ENCODE results near the gene UFC1. TPM values are rescaled to one million over a fixed set of nuclear protein-coding genes. Genes with fewer than 3 reads are reported as not detected.

UFC1 gene
- total RNA-seq, 4 donors from 2014 or later: 68.3 to 79.9 (median 76.7) TPM

DNA sequence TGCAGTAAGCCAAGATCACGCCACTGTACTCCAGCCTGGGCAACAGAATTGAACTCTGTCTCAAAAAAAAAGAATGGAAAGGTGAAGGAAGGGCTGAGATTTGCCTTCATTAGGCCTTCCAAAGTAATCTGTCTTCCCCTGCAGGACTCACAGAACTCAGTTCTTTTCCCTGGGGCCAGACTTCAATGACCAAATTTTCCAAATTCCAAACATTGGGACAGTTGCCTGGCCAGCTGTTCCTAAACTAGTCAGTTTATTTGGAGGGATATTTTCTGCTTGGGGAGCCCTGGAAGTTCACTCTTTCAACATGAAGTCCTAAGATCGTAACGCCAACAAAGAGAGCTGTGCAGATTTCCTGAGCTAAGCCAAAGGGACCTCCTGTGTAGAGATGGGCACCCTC is 15.9 kb upstream of the UFC1 start:
- Histone ChIP-seq H3K9me3 (no peaks in the 10 kb centered on the region), H3K27me3 (no peaks in the 10 kb centered on the region), H3K36me3 (no peaks in the 10 kb centered on the region), H3K27ac (peak overlapping the region in 1 of 4 donors; percentile 22), H3K4me3 (no peak overlapping the region), H3K4me1 (peaks cover 10 to 21% (median 12%) of the 10 kb centered on the region in 3 donors)
- TF ChIP-seq POLR2A (IDR thresholded peaks at IDR 0.05) (no peak), CTCF (IDR thresholded peaks at IDR 0.05) (no peak)
- intact Hi-C loops (cut with DNase I): loop anchor here (10.0 kb wide), 1 partner anchor 303 kb away; no protein-coding TSS in a partner anchor
- no peak for DNase-seq
- WGBS, 2 donors: 59 to 79% methylated on average over 3 of the region's 3 CpGs

- no peak overlapping the region for H3K4me3 ChIP-seq
- 82 to 86% methylated on average over 1 of the region's 1 CpG for WGBS, 2 donors
- H3K27ac ChIP-seq: peak overlapping the region in 1 of 4 donors; percentile 22
- H3K9me3 ChIP-seq: no peaks in the 10 kb centered on the region
- H3K36me3 ChIP-seq: no peaks in the 10 kb centered on the region
- TF ChIP-seq CTCF (IDR thresholded peaks at IDR 0.05) (no peak), POLR2A (IDR thresholded peaks at IDR 0.05) (no peak)
- no peak for DNase-seq
- peaks cover 9 to 19% (median 12%) of the 10 kb centered on the region in 3 donors for H3K4me1 ChIP-seq
- H3K27me3 ChIP-seq: no peaks in the 10 kb centered on the region
- intact Hi-C loops (cut with DNase I): loop anchor here (10.0 kb wide), 1 partner anchor 304 kb away; no protein-coding TSS in a partner anchor
These were observed 15.3 kb upstream of the UFC1 start for GRCh38 chr1:161138431-161138830.

DNA sequence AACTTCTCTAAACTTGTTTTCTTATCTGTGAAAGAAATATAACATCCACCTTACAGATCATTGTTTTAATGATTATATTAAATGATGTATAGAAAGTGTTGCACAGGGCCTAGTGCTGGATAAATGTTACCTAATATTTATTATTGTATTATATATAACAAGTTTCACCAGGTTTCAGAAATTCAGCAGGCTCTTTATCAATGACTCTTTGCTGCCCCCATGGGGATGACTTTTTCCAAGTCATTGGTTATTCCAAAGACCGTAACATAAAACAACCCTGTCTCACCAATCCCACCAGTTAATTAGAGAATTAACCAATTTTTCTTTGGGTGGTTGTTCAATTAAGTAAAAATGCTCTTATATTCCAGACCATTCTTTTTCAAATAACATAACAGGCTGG is 14.0 kb upstream of the UFC1 start:
- no peak for DNase-seq
- 26 to 35% methylated on average over 1 of the region's 1 CpG for WGBS, 2 donors
- peaks cover 0 to 6% (median 0%) of the 10 kb centered on the region in 3 donors for H3K4me1 ChIP-seq
- H3K4me3 ChIP-seq: no peak overlapping the region
- TF ChIP-seq POLR2A (IDR thresholded peaks at IDR 0.05) (no peak), CTCF (IDR thresholded peaks at IDR 0.05) (peak in 5 of 6 experiments; percentile 32 to 56 (median 45))
- H3K27me3 ChIP-seq: no peaks in the 10 kb centered on the region
- no peak overlapping the region for H3K27ac ChIP-seq
- H3K9me3 ChIP-seq: no peaks in the 10 kb centered on the region
- intact Hi-C loops (cut with DNase I): loop anchor here (10.0 kb wide), 1 partner anchor 305 kb away; no protein-coding TSS in a partner anchor
- H3K36me3 ChIP-seq: no peaks in the 10 kb centered on the region

DNA sequence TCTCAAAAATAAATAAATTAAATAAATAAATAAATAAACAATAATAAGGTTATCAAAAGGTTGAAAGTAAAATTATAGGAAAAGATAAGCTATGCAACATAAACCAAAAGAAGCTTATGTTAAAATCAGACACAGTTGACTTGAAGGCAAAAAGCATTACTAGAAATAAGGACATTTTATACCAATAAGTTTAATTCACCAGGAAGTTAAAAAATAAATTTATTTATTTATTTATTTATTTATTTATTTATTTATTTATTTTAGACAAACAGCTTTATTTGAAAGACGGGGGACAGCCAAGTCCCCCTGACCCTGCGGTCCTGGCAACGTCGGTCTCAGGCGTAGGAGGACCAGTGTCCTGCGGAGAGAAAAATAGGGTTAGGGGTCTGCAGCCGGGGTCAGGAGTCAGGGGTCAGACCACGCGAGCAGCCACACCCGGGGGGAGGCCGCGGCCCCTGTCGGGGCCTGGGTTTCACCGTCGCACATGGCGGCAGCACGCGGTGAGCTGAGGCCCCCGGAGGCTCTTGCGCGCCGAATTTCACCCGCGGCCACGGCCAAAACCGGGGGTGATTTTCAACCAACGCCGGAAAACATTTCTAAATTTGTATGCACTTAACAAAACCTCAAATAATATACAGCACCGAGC is 12.9 kb upstream of the UFC1 start:
- H3K4me3 ChIP-seq: no peak overlapping the region
- WGBS, 2 donors: 93 to 95% methylated on average over 16 to 29 of the region's 29 CpGs
- H3K27ac ChIP-seq: no peak overlapping the region
- no peak for TF ChIP-seq CTCF (IDR thresholded peaks at IDR 0.05)
- TF ChIP-seq POLR2A (IDR thresholded peaks at IDR 0.05): no peak
- intact Hi-C loops (cut with DNase I): no loop called here
- peaks cover 0 to 5% (median 0%) of the 10 kb centered on the region in 3 donors for H3K4me1 ChIP-seq
- H3K27me3 ChIP-seq: no peaks in the 10 kb centered on the region
- H3K36me3 ChIP-seq: no peaks in the 10 kb centered on the region
- DNase-seq: no peak
- no peaks in the 10 kb centered on the region for H3K9me3 ChIP-seq

GRCh38 chr1:161145832-161146231 is 7.9 kb upstream of the UFC1 start:
- Histone ChIP-seq H3K27me3 (no peaks in the 10 kb centered on the region), H3K36me3 (no peaks in the 10 kb centered on the region), H3K9me3 (no peaks in the 10 kb centered on the region), H3K4me3 (no peak overlapping the region), H3K27ac (no peak overlapping the region), H3K4me1 (no peaks in the 10 kb centered on the region)
- TF ChIP-seq POLR2A (IDR thresholded peaks at IDR 0.05): no peak
- DNase-seq: no peak
- intact Hi-C loops (cut with DNase I): no loop called here
- WGBS, 2 donors: 73 to 74% methylated on average over 3 of the region's 3 CpGs

Measured in esophagus squamous epithelium (tissue), 5 donors.